NB4 (cell line): Measurements from ENCODE around the gene PTPRK.
"Not testable (repeated sequence)": the region's sequence is repeated elsewhere in the genome, so short reads cannot be mapped to it uniquely, and the experiment has no call there.

Experiments
- DNase-seq: peaks from one replicate; pipeline ENCODE4 v3.0.0; 2010; ENCODE audit warnings: low read depth
- H3K4me3 ChIP-seq: one replicate; pipeline ENCODE4 v1.5.1; 2011; ENCODE audit warnings: mild to moderate bottlenecking, low read depth, low read length, moderate library complexity
- CTCF ChIP-seq: IDR thresholded peaks from one replicate; pipeline ENCODE4 v1.5.1; 2012; ENCODE audit warnings: low read depth, low read length
- MYC ChIP-seq: IDR thresholded peaks from 2 replicates; pipeline ENCODE4 v1.6.1; 2011; ENCODE audit warnings: low read depth, low read length
- POLR2A ChIP-seq: IDR thresholded peaks from 2 replicates; pipeline ENCODE4 v1.6.1; 2011; ENCODE audit warnings: mild to moderate bottlenecking; ENCODE audit not compliant: insufficient read length; ENCODE audit errors: extremely low read depth
- TF ChIP-seq, protein P1 (sequence below): IDR thresholded peaks from 2 replicates; pipeline ENCODE4 v1.6.1; 2011; ENCODE audit warnings: low read depth, low read length

Gene PTPRK

GRCh38 chr6:128491610-128492206 lies 28.7 kb downstream of the PTPRK start:
- no peak overlapping the region for H3K4me3 ChIP-seq
- TF ChIP-seq MYC = no peak
- no peak for TF ChIP-seq CTCF
- TF ChIP-seq POLR2A = no peak
- TF ChIP-seq, protein P1, sequence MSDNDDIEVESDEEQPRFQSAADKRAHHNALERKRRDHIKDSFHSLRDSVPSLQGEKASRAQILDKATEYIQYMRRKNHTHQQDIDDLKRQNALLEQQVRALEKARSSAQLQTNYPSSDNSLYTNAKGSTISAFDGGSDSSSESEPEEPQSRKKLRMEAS = no peak
- peak; percentile 27 for DNase-seq

DNA sequence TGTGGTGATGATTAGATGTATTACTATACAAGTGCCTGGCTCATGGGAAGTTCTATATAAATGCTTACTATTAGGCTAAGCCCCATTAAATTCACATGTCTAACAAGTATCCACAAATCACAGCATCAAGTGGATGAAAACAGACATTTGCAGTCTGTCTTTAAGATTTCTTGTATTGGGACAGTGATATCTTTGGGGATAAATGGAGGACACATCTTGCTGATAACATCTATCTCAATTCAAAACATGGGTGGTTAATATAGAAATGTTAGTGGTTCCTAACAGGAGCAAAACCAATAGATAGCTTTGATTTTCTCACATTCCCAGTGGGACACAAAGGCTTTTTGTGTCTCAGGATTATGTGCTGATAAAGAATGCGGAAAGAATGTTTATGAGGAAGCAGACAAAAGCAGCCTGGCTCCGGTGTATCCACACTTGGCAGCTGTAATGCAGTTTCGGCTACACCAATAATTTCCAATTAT lies 29.3 kb downstream of the PTPRK start:
- H3K4me3 ChIP-seq = no peak overlapping the region
- TF ChIP-seq CTCF (no peak), MYC (no peak), POLR2A (no peak)
- TF ChIP-seq, protein P1 = no peak
- DNase-seq = no peak

- no peak overlapping the region for H3K4me3 ChIP-seq
- TF ChIP-seq, protein P1 = no peak
- no peak for TF ChIP-seq CTCF
- TF ChIP-seq POLR2A = no peak
- TF ChIP-seq MYC = no peak
- no peak for DNase-seq
Observed at GRCh38 chr6:128487746-128488145, 32.7 kb downstream of the PTPRK start.

GRCh38 chr6:128487055-128487454 lies 33.3 kb downstream of the PTPRK start:
- TF ChIP-seq MYC = no peak
- TF ChIP-seq, protein P1 = no peak
- no peak for DNase-seq

DNA sequence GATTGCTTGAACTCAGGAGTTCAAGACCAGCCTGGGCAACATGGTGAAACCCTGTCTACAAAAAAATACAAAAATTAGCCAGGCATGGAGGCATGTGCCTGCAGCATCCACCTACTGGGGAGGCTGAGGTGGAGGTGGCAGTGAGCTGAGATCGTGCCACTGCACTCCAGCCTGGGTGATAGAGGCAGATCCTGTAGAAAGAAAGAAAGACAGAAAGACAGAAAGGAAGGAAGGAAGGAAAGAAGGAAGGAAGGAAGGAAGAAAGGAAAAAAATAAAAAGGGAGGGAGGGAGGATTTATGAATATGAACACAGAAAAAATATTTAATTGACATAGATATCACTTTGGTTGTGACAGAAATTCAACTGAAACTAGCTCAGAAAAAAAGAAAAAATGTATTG lies 33.8 kb downstream of the PTPRK start:
- not testable (repeated sequence) for H3K4me3 ChIP-seq, DNase-seq

More at GRCh38 chr6:128487055-128487454, 33.3 kb downstream of the PTPRK start:
- H3K4me3 ChIP-seq = no peak overlapping the region

DNA sequence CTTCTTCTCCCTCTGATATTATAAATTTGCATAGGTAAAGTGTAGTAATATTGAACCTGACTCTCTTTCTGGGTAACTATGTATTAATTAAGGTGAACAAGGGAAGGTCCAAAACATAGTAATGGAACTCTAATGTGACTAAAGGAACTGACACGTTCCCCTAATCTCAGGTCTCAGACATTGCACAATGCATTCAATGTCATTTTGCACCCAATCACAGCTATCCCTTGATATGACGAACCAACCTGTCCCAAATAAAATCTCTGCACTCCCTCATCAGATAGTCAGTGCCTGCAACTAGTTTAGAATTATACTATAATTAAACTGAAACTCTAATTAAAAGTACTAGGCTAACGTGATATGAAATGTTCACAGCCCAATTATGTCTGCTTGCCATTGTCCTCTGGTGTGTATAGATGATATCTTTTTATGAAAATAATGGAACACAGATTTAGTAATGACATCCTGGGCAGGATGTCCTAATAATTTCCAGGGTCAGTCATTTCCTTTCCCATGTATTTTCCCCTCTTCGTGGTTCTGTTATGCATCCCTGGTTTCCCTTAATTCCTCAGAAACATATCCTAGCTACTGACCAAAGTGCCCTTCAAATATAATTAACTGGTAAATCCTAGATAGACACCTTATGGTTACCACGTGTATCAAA lies 36.8 kb downstream of the PTPRK start:
- TF ChIP-seq MYC (no peak), CTCF (no peak), POLR2A (no peak)
- TF ChIP-seq, protein P1 = no peak
- no peak for DNase-seq
- H3K4me3 ChIP-seq = no peak overlapping the region

GRCh38 chr6:128482642-128483041 lies 37.8 kb downstream of the PTPRK start:
- DNase-seq = no peak
- TF ChIP-seq CTCF (no peak), MYC (no peak)
- no peak overlapping the region for H3K4me3 ChIP-seq
